KOPT-K1 (cell line): ENCODE measurements around the gene CORO6.

Source experiments
- H3K27ac ChIP-seq: fragments of 200-600 bp; sonication (generic); 2 replicates; pipeline ENCODE4 v1.5.1; 2016; ENCODE audit warnings: antibody characterized with exemption, mild to moderate bottlenecking, low read depth, low read length; ENCODE audit not compliant: poor library complexity, severe bottlenecking
- H3K36me3 ChIP-seq: fragments of 200-600 bp; sonication (generic); 2 replicates; pipeline ENCODE4 v1.5.1; 2017; ENCODE audit warnings: antibody characterized with exemption, mild to moderate bottlenecking, low read length, moderate library complexity; ENCODE audit not compliant: insufficient read depth
- H3K9me3 ChIP-seq: fragments of 200-600 bp; sonication (generic); 2 replicates; pipeline ENCODE4 v1.5.1; 2017; ENCODE audit warnings: antibody characterized with exemption, low read length, mild to moderate bottlenecking; ENCODE audit not compliant: insufficient read depth, poor library complexity, severe bottlenecking

CORO6 gene

DNA sequence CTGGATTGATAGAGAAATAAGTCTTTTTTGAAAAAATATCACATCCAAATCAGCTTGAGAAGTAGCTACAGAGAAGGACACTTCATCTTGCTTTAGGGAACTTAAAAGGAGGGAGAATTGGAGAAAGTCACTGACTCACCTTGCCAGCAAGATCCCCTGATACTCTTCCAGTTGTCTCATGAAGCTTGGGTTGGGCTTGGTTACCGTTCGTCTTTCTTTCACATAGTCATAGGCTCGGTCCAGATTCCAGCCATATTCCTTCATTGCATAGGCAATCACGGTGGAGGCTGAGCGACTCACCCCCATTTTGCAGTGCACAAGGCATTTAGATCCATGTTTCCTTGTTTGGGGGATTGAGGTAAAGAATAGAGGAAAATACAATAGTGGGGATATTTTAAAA lies 25.3 kb upstream of the CORO6 start:
- no peak overlapping the region for H3K27ac ChIP-seq
- no peaks in the 10 kb centered on the region for H3K9me3 ChIP-seq
- peaks cover 87% of the 10 kb centered on the region for H3K36me3 ChIP-seq

DNA sequence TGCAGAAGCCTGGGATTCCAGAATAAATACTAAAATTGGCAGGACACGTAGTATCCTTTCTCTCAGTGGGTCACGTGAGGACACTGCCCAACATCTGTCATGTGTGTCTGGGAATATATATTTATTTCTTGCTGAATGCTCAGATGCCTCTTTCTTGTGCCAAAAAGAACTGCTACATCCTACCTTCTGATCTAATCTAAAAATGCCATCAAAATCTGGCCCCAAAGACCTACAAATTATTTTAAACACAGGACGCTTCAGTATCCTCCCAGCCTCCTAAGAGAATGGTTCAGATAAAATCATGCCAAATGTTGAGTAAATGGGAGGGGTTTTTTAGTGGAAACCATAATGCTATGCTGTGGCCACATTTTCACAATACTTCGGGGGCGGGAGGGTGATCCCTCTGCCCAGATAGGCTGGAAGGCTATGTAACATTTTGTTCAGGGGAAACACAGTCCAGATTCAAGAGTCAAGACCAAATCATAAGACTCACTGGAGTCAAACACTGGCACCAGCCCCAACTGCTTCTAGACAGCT lies 22.9 kb upstream of the CORO6 start:
- H3K36me3 ChIP-seq = peaks cover 87% of the 10 kb centered on the region
- no peak overlapping the region for H3K27ac ChIP-seq
- no peaks in the 10 kb centered on the region for H3K9me3 ChIP-seq

DNA sequence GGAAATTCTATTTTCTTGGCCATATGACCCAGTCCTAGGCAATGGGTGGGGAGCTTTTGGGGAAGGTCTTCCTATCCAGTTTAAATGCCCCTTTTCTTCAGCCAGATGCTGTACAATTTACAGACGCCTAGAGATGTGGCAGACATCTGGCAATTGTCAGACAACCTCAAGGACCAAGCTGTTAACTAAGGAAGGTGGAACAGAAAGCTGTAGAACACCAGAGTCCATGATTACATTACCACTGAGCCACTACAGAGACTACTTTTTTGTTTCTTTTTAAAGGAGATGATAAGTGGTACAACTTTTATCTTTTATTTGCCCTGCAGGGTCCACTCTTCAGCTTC lies 21.1 kb upstream of the CORO6 start:
- no peak overlapping the region for H3K27ac ChIP-seq
- H3K36me3 ChIP-seq = peaks cover 80% of the 10 kb centered on the region
- no peaks in the 10 kb centered on the region for H3K9me3 ChIP-seq

DNA sequence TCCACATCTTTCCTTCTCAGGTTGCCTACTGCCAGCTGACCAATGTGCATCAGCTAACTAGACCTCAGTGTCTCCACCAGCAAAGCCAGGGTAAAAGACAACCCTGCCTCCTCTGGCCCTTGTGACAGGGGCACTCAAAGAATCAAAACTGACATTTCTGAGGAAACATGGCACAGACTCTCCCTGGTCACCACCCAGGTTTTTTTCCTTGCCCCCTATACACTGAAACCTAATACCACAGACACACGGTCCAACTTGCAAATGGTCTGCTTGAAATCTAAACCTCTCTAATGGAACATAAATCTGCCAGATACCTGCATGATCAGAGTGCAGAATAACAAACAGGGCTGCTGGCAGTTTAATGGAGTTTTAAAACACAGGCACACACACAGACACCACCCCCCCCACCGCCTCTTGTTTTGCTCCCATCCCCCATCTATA lies 19.5 kb upstream of the CORO6 start:
- peaks cover 67% of the 10 kb centered on the region for H3K36me3 ChIP-seq
- H3K27ac ChIP-seq = no peak overlapping the region

DNA sequence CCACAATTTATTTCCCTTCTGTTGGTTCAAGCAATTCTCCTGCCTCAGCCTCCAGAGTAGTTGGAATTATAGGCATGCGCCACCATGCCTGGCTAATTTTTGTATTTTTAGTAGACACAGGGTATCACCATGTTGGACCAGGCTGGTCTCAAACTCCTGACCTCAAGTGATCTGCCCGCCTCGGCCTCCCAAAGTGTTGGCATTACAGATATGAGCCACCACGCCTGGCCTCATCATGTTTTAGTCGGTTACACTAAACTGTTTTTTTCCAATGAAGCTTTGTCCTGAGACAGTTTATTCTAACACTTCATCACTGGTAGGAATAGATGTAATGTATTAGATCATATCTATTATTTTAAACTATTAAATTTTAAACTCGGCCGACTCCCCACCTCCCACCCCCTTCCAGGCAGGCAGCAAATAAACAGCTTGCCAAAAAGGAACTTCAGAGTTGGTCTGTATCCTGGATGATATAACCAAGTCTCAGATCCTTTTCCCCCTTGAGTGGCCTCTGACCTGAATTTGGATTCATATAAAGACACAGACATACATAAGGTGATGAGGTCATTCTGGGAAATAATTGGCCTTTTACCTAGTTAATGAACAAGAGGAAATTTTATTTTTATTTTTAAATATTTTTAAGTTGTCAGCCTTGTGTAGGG lies 18.4 kb upstream of the CORO6 start:
- Histone ChIP-seq H3K36me3 (peaks cover 69% of the 10 kb centered on the region), H3K9me3 (no peaks in the 10 kb centered on the region), H3K27ac (no peak overlapping the region)

More for the DNA sequence above, 19.5 kb upstream of the CORO6 start:
- no peaks in the 10 kb centered on the region for H3K9me3 ChIP-seq

DNA sequence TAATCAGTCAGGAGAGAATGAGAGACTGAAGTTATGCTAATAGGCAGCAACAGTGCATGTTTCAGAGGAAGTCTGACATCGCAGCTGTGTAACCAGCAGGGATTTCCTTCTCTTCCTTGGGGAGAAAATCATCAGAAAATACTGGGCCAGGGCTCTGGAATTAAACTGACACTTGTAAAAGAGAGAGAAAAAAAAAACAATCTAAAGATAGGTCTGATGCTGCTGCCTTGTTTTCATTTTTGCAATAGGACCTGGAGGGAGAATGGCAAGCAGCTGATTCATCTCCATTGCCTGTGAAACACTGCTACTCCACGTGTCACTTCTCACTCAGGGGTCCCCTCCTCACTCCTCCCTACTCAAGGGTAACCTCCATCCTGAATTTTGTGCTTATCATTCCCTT lies 17.7 kb upstream of the CORO6 start:
- Histone ChIP-seq H3K27ac (no peak overlapping the region), H3K9me3 (no peaks in the 10 kb centered on the region), H3K36me3 (peaks cover 69% of the 10 kb centered on the region)

DNA sequence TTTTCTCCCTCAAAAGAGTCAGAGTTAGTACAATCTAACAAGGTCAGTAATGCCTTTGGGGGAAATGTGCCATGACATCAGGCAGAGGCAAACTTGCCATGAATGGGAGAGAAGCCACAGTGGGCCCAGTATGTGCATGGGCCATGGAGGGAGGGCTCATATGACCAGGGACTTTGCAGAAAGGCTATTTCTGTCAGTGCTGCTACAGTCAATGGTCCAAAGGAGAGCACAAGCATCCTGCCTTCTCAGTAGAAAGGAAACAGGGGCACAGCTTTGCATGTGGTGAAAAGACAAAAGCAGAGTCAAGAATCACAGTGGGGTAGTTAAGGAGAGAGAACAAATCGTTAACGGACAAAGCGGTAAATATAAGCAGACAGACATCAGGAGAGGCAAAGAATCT lies 11.2 kb upstream of the CORO6 start:
- no peaks in the 10 kb centered on the region for H3K9me3 ChIP-seq
- H3K36me3 ChIP-seq = peaks cover 84% of the 10 kb centered on the region
- no peak overlapping the region for H3K27ac ChIP-seq

DNA sequence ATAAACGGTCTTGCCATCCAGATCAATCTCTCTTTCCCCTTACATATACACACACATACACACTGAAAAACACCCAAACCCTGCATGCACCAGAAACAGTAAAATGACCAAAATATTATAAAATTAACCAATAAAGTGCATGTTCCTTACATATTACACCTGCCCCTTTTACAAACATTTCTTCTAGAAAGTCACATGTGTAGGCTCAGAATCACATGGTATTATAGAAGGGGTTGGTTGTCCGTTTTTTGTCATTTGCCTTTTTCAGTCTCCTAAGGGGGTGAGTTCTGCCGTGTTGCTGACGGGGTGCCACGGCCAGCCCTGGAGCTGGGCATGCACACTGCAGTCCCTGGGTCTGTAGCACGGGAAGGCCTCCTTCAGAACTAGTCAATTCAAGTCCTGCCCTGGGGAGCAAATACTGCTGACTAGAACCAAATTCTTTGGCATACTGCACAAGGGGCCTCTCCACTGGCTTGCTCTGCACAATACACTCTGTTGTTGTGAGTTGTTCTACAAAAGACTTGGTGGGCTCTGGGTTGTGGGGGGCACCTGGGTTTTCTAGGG lies 8.0 kb upstream of the CORO6 start:
- H3K27ac ChIP-seq = no peak overlapping the region
- H3K9me3 ChIP-seq = no peaks in the 10 kb centered on the region
- H3K36me3 ChIP-seq = peaks cover 93% of the 10 kb centered on the region

DNA sequence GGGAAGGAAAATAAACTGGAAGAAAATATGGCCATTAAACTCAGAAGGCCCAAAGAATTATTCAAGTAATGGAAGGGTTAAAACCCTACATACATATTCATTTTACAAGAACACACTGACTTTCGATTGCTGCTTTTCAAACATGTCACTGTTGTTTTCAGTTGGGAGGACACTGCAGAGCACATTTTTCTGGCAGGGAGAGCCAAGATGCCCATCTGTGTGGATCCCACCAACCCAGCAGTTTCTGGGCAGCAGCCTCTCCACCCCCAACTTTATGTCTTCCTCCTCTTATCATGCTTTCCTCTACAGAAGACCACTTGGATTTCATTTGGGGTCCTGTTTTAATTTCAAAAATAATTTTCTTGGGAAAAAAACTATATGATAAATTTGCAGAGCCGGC lies 7.1 kb upstream of the CORO6 start:
- no peak overlapping the region for H3K27ac ChIP-seq
- peaks cover 88% of the 10 kb centered on the region for H3K36me3 ChIP-seq
- no peaks in the 10 kb centered on the region for H3K9me3 ChIP-seq

DNA sequence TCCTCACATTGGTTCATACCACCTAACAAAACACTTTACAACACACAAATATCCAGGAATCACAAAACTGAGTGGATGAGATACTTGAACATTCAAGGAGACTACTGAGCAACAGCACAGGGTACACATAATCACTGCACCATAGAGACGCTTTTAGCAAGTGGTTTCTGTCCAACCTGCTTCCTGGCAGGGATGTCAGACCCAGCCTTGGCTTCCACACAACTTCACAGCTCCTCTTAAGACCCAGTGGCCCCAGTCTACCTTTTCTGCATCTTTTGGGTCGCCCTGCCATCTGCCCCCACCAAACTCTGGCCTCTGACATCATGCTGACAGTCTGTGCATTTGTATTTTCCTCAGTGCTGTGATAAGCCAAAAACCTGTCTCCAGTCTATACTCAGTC lies 5.9 kb upstream of the CORO6 start:
- Histone ChIP-seq H3K27ac (no peak overlapping the region), H3K36me3 (peaks cover 77% of the 10 kb centered on the region), H3K9me3 (no peaks in the 10 kb centered on the region)

DNA sequence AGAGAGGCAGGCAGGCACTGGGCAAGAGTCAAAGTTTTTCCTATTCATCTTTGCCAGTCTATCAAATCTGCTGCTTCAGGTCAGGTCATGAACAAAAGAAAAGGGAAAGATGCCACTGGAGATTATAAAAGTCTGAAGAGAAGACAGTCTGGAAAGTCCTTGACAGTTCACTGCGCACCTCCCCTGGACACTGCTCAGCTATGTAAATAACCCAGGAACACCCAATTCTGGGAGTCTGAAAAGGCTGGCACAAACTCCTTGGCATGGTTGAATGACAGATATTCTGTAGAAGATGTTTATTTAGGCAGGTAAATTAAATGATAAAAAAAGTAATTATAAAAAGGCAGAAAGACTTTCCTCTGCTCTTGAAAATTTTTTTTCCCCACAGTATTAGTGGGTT lies 5.2 kb upstream of the CORO6 start:
- Histone ChIP-seq H3K9me3 (no peaks in the 10 kb centered on the region), H3K36me3 (peaks cover 71% of the 10 kb centered on the region), H3K27ac (no peak overlapping the region)

DNA sequence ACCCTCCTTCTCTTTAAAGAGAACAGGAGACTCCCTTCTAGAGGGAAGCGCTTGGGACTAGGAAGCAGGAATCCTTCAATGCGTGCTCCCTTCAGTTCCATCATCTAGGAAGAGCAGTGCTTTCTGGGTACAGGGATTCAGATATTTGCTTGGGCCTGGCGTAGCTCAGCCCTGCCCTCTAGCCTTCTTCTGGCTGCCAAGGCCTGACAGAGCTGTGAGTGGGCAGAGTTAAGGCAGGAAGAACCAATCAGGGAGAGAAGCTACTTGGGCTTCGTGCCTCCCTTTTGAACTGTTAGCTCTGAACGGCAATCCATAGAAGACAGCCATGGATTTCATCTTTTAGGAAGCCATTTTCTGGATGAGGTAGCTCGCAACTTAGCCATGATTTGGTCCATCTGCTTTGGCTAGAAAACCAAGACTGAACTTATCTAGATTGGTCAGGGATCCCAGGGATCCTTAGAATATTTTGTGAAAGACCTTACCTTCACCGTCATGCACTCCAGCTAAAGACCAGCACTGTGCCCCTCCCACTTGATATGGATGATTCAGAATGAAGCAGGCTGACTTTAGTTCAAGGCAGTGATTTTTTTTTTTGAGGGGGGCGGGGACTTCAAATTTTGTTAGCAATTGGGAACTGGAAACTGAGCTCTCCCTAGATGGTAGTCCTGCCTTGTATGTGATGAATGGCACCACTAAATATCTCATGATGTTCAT lies 2.5 kb upstream of the CORO6 start:
- H3K36me3 ChIP-seq = peaks cover 44% of the 10 kb centered on the region
- no peaks in the 10 kb centered on the region for H3K9me3 ChIP-seq
- H3K27ac ChIP-seq = no peak overlapping the region

DNA sequence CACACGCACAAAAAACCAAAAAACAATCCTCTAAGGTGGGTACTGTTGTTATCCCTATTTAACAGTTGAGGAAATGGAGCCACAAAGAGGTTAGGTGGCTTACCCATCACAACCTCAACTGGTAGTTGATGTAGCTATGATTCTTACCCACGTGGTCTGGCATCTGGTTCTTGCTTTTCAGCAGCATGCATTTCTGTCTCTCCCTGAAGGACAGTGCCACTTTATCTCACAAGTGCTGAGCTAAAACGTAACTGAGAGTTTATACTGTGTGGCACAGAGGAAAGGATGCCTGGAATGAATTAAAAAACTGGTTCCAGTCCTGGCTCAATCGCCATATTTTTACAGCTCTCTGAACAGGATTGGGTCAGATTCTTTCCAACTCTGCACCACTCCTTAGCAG lies 1.9 kb upstream of the CORO6 start:
- Histone ChIP-seq H3K27ac (no peak overlapping the region), H3K36me3 (peaks cover 38% of the 10 kb centered on the region)

DNA sequence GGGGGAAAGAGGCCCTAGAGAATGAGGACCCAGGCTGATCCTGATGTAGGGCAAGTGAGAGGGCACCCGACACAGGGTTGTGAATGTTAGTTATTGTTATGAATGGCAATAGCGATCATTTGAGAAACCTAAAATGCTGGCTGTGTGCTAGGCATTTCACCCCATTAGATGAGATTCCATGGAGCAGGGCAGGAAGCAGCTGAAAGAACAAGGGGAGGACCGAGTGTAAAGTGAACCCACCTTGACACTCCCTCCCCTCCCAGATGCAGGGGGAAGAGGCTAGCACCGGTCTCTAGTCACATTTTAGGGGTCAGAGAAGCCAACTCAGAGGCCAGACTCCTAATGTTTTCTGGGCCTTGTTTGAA lies 553 bp upstream of the CORO6 start:
- no peaks in the 10 kb centered on the region for H3K9me3 ChIP-seq
- H3K27ac ChIP-seq = peak overlapping the region; percentile 54
- H3K36me3 ChIP-seq = peaks cover 25% of the 10 kb centered on the region

More for the DNA sequence above, 1.9 kb upstream of the CORO6 start:
- no peaks in the 10 kb centered on the region for H3K9me3 ChIP-seq

DNA sequence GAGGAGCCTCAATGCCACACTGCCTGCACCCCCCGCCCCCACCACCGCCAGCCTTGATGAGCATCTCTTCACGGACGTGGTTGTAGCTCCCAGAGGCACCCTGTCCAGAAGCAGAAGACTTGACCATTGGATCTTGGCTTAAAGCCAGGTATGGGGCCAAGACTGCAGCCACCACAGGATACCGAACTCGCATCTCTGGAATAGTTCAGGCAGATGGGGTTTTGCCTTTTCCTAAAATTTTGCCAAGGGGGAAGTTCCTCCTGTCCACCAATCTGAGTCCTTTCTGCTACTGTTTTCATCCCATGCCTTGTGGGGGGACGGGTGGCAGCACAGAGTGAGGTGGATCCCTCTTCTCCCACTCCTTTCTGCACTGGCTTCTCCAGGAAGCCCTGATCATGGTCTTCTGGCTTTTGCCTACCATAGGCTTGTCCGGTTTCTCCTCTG lies 939 bp downstream of the CORO6 start:
- H3K9me3 ChIP-seq = no peaks in the 10 kb centered on the region
- no peak overlapping the region for H3K27ac ChIP-seq

More for the DNA sequence above, 939 bp downstream of the CORO6 start:
- peaks cover 13% of the 10 kb centered on the region for H3K36me3 ChIP-seq
